Skeletal muscle satellite cell (primary cell): Measurements from ENCODE around the gene FBXW9.
"Not testable (repeated sequence)": the region's sequence is repeated elsewhere in the genome, so short reads cannot be mapped to it uniquely, and the experiment has no call there.

Experiments used
- H3K27me3 ChIP-seq: 2 replicates; pipeline ENCODE4 v1.7.0; 2013; ENCODE audit warnings: low read length; ENCODE audit not compliant: control insufficient read depth, insufficient read depth
- H3K36me3 ChIP-seq: 2 replicates; pipeline ENCODE4 v1.7.0; 2013; ENCODE audit warnings: mild to moderate bottlenecking, control low read depth, low read length; ENCODE audit not compliant: insufficient read depth
- H3K4me1 ChIP-seq: 2 replicates; pipeline ENCODE4 v1.7.0; 2013; ENCODE audit warnings: low read length; ENCODE audit not compliant: control insufficient read depth, insufficient read depth
- H3K4me2 ChIP-seq: 2 replicates; pipeline ENCODE4 v1.7.0; 2013; ENCODE audit warnings: mild to moderate bottlenecking, low read length
- H3K4me3 ChIP-seq: 2 replicates; pipeline ENCODE4 v1.7.0; 2013; ENCODE audit warnings: low read length
- H3K9ac ChIP-seq: 2 replicates; pipeline ENCODE4 v1.7.0; 2013; ENCODE audit warnings: mild to moderate bottlenecking, low read depth, low read length, moderate library complexity
- H3K9me3 ChIP-seq: replicated peaks from 2 replicates; pipeline ENCODE4 v1.7.0; 2013; ENCODE audit warnings: mild to moderate bottlenecking, control low read depth, low read length
- small RNA-seq: library from RNA; depleted of rRNA; stranded (forward); fragments of <200 nt; gene quantifications from one replicate; pipeline ENCODE3, GENCODE V24; 2012

FBXW9 gene

GRCh38 chr19:12646551-12646950, 49.9 kb downstream of the FBXW9 start:
- H3K4me2 ChIP-seq, result no peak overlapping the region
- no peaks in the 10 kb centered on the region for H3K36me3 ChIP-seq
- H3K4me3 ChIP-seq, result no peak overlapping the region
- no peaks in the 10 kb centered on the region for H3K27me3 ChIP-seq
- no peak overlapping the region for H3K9ac ChIP-seq
- peaks cover 7% of the 10 kb centered on the region for H3K4me1 ChIP-seq
- no peaks in the 10 kb centered on the region for H3K9me3 ChIP-seq

- peaks cover 13% of the 10 kb centered on the region for H3K4me1 ChIP-seq
- not testable (repeated sequence) for H3K4me3 ChIP-seq, H3K4me2 ChIP-seq, H3K36me3 ChIP-seq, H3K9me3 ChIP-seq, H3K9ac ChIP-seq, H3K27me3 ChIP-seq
Measured at GRCh38 chr19:12643716-12644115, 52.7 kb downstream of the FBXW9 start.

GRCh38 chr19:12642506-12642905, 53.9 kb downstream of the FBXW9 start:
- Histone ChIP-seq H3K9ac (no peak overlapping the region), H3K36me3 (no peaks in the 10 kb centered on the region), H3K9me3 (no peaks in the 10 kb centered on the region), H3K4me2 (no peak overlapping the region), H3K4me1 (peaks cover 6% of the 10 kb centered on the region), H3K27me3 (no peaks in the 10 kb centered on the region), H3K4me3 (no peak overlapping the region)

- H3K9ac ChIP-seq, result no peak overlapping the region
Measured at GRCh38 chr19:12641456-12641855, 55.0 kb downstream of the FBXW9 start.

GRCh38 chr19:12639901-12640613, 56.4 kb downstream of the FBXW9 start:
- no peaks in the 10 kb centered on the region for H3K9me3 ChIP-seq
- peak overlapping the region; percentile 60 for H3K4me3 ChIP-seq
- H3K4me2 ChIP-seq, result peak overlapping the region; percentile 83
- no peaks in the 10 kb centered on the region for H3K27me3 ChIP-seq
- peak overlapping the region; percentile 34 for H3K9ac ChIP-seq
- no peaks in the 10 kb centered on the region for H3K36me3 ChIP-seq
- peaks cover 6% of the 10 kb centered on the region for H3K4me1 ChIP-seq

More at GRCh38 chr19:12641456-12641855, 55.0 kb downstream of the FBXW9 start:
- no peaks in the 10 kb centered on the region for H3K27me3 ChIP-seq
- H3K4me3 ChIP-seq, result no peak overlapping the region
- peaks cover 6% of the 10 kb centered on the region for H3K4me1 ChIP-seq
- no peak overlapping the region for H3K4me2 ChIP-seq
- H3K36me3 ChIP-seq, result no peaks in the 10 kb centered on the region
- no peaks in the 10 kb centered on the region for H3K9me3 ChIP-seq

Small RNA genes lying within 50 kb of the gene (small RNA-seq; reads per million reads assigned to genes)
- gene SNORD41, result 20.8 reads per million, percentile 94 among the genes with 10 or more reads in this experiment
